Lower lobe of right lung (tissue), 2 donors: ENCODE results near the gene CKB. TPM values are rescaled to one million over a fixed set of nuclear protein-coding genes. Genes with fewer than 3 reads are reported as not detected.

ENCODE experiments used
- ATAC-seq, 2 donors: fragments of 200-7000 bp; cut with Tn5 transposase; one replicate each; pipeline ENCODE4 v1.9.1; 2020 to 2022; ENCODE audit warnings: mild to moderate bottlenecking in 2 of 2, moderate library complexity in 2 of 2
- DNase-seq: peaks from one replicate; pipeline ENCODE4 v3.0.0-alpha.2; 2020
- H3K27ac ChIP-seq: fragments of 200-600 bp; one replicate; pipeline ENCODE4 v1.8.0; 2022
- H3K27me3 ChIP-seq: fragments of 200-600 bp; one replicate; pipeline ENCODE4 v1.8.0; 2022; ENCODE audit warnings: low read depth
- H3K36me3 ChIP-seq: fragments of 200-600 bp; one replicate; pipeline ENCODE4 v1.8.0; 2022; ENCODE audit warnings: mild to moderate bottlenecking
- H3K4me1 ChIP-seq: fragments of 200-600 bp; one replicate; pipeline ENCODE4 v1.8.0; 2022
- H3K4me3 ChIP-seq: fragments of 200-600 bp; one replicate; pipeline ENCODE4 v1.8.0; 2022; ENCODE audit warnings: mild to moderate bottlenecking
- H3K9me3 ChIP-seq: fragments of 200-600 bp; one replicate; pipeline ENCODE4 v1.8.0; 2022
- CTCF ChIP-seq: fragments of 200-600 bp; IDR thresholded peaks from one replicate; pipeline ENCODE4 v1.8.0; 2022; ENCODE audit warnings: antibody characterized with exemption, mild to moderate bottlenecking
- intact Hi-C: fragments of 100-400 bp; cut with DNase I; formaldehyde crosslinking; loops from one replicate; pipeline ENCODE4 v1.11.0; 2022
- total RNA-seq: library from RNA; stranded (reverse); fragmentation: NEBNext Ultra II Directional; extraction: Animal tissue kit (Norgen Biotek cat#: 25700); gene quantifications from one replicate; pipeline ENCODE4 v1.2.1, GENCODE V29; 2021
- donor health status: DM: no; HTN: yes; CAD: no; lungs with severe emphysema.

The CKB gene
- total RNA-seq, 1 donor from 2014 or later = 115 TPM

GRCh38 chr14:103533999-103534575 lies 11.5 kb upstream of the CKB start:
- H3K36me3 ChIP-seq = peaks cover 23% of the 10 kb centered on the region
- intact Hi-C loops = no loop called here
- H3K4me1 ChIP-seq = peaks cover 24% of the 10 kb centered on the region
- DNase-seq (no peak), ATAC-seq (no peak)
- H3K9me3 ChIP-seq = no peaks in the 10 kb centered on the region
- H3K27me3 ChIP-seq = no peaks in the 10 kb centered on the region
- no peak overlapping the region for H3K4me3 ChIP-seq
- no peak for TF ChIP-seq CTCF
- no peak overlapping the region for H3K27ac ChIP-seq

DNA sequence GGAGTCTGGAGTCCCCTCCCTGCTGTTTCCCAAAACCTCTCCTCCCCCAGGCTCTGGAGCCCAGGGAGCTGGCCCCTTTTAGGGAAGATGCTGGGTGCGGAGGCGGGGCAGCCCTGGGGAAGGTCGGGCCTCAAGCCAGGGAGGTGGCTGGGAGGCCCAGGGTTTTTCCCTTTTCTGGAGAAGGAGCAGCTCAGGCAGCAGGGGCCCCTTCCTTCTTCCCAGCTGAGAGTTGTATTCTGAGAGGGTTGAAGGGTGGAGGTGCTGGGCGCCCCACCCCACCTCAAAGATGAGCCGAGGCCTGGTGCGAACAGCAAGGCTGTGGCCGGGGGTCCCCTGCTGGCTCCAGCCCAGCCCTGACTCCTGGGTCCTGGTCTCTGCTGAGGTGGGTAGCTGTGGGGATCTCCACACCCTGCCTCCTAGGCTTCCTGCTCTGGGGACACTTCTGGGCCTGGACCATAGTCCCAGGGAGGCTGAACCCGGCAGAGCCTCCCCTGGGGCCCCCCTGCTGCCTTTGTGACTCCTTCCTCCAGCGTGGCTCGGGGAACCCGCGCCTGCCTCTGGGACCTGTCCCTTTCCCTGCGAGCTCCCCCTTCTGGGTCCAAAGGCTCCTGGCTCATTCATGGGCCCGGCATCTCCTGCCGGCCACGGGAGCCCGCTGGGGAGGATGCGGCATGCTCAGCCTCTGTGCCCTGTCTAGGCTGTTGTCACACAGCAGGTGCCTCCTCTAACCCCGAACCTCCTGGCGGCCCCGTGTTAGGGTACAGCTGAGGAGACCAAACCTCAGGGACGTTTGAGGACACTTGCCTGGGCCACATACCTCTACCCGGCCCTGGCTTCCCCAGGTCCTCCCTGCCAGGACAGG lies 10.7 kb upstream of the CKB start:
- intact Hi-C loops = no loop called here
- Histone ChIP-seq H3K4me1 (peaks cover 22% of the 10 kb centered on the region), H3K27me3 (no peaks in the 10 kb centered on the region), H3K27ac (no peak overlapping the region), H3K36me3 (peaks cover 23% of the 10 kb centered on the region), H3K4me3 (no peak overlapping the region), H3K9me3 (no peaks in the 10 kb centered on the region)
- ATAC-seq (no peak), DNase-seq (no peak)
- TF ChIP-seq CTCF = no peak

- Histone ChIP-seq H3K4me3 (no peak overlapping the region), H3K36me3 (peaks cover 23% of the 10 kb centered on the region), H3K9me3 (no peaks in the 10 kb centered on the region), H3K27me3 (no peaks in the 10 kb centered on the region), H3K4me1 (peaks cover 31% of the 10 kb centered on the region), H3K27ac (no peak overlapping the region)
- DNase-seq (no peak), ATAC-seq (no peak)
- intact Hi-C loops = no loop called here
- TF ChIP-seq CTCF = no peak
Observed at GRCh38 chr14:103532216-103533136, 9.8 kb upstream of the CKB start.

- intact Hi-C loops = no loop called here
- Histone ChIP-seq H3K27ac (no peak overlapping the region), H3K4me1 (peaks cover 38% of the 10 kb centered on the region), H3K36me3 (peaks cover 23% of the 10 kb centered on the region), H3K9me3 (no peaks in the 10 kb centered on the region), H3K27me3 (no peaks in the 10 kb centered on the region), H3K4me3 (no peak overlapping the region)
- DNase-seq = no peak
- no peak for ATAC-seq
- no peak for TF ChIP-seq CTCF
Observed at GRCh38 chr14:103531421-103532215, 9.0 kb upstream of the CKB start.

- H3K4me1 ChIP-seq = peaks cover 46% of the 10 kb centered on the region
- TF ChIP-seq CTCF = no peak
- intact Hi-C loops = no loop called here
- ATAC-seq (no peak), DNase-seq (no peak)
- H3K36me3 ChIP-seq = peaks cover 17% of the 10 kb centered on the region
- no peak overlapping the region for H3K4me3 ChIP-seq
- H3K27ac ChIP-seq = no peak overlapping the region
- H3K27me3 ChIP-seq = no peaks in the 10 kb centered on the region
- H3K9me3 ChIP-seq = no peaks in the 10 kb centered on the region
Observed at GRCh38 chr14:103530831-103531230, 8.2 kb upstream of the CKB start.
